Spleen (tissue), 11 donors: ENCODE measurements around the gene YPEL1. TPM values are rescaled to one million over a fixed set of nuclear protein-coding genes. Genes with fewer than 3 reads are reported as not detected.
"Not testable (repeated sequence)": the region's sequence is repeated elsewhere in the genome, so short reads cannot be mapped to it uniquely, and the experiment has no call there.

Experiments
- DNase-seq: peaks from one replicate; pipeline ENCODE4 v3.0.0-alpha.2; 2020
- H3K27ac ChIP-seq, 8 donors: fragments of 200-600 bp; sonication (generic) in 7 of 8; 1 replicate in 4 of 8; 2 replicates in 4 of 8; pipeline versions ENCODE4 v1.5.0 to v1.8.0; 2016 to 2021; ENCODE audit warnings: inconsistent platforms in 4 of 8, mild to moderate bottlenecking in 4 of 8, moderate library complexity in 1 of 8
- H3K27me3 ChIP-seq, 7 donors: fragments of 200-600 bp; sonication (generic) in 6 of 7; replicated peaks in 1 of 7; 1 replicate in 4 of 7; 2 replicates in 3 of 7; pipeline versions ENCODE4 v1.5.0 to v1.8.0; 2016 to 2021; ENCODE audit warnings: inconsistent platforms in 3 of 7, mild to moderate bottlenecking in 1 of 7
- H3K36me3 ChIP-seq, 6 donors: fragments of 200-600 bp; sonication (generic) in 5 of 6; 1 replicate in 4 of 6; 2 replicates in 2 of 6; pipeline versions ENCODE4 v1.5.0 to v1.8.0; 2016 to 2021; ENCODE audit warnings: inconsistent platforms in 2 of 6
- H3K4me1 ChIP-seq, 6 donors: fragments of 200-600 bp; sonication (generic) in 5 of 6; 1 replicate in 3 of 6; 2 replicates in 3 of 6; pipeline versions ENCODE4 v1.5.0 to v1.8.0; 2016 to 2021; ENCODE audit warnings: inconsistent platforms in 3 of 6
- H3K4me3 ChIP-seq, 8 donors: fragments of 200-600 bp; sonication (generic) in 7 of 8; 1 replicate in 4 of 8; 2 replicates in 4 of 8; pipeline versions ENCODE4 v1.5.0 to v1.8.0; 2016 to 2021; ENCODE audit warnings: inconsistent platforms in 4 of 8, mild to moderate bottlenecking in 4 of 8, moderate library complexity in 2 of 8
- H3K9me3 ChIP-seq, 8 donors: fragments of 200-600 bp; sonication (generic) in 7 of 8; 1 replicate in 4 of 8; 2 replicates in 4 of 8; pipeline versions ENCODE4 v1.5.0 to v1.8.0; 2016 to 2021; ENCODE audit warnings: inconsistent platforms in 4 of 8
- CTCF ChIP-seq, 11 experiments: fragments of 200-600 bp in 7 of 11; fragments of 450-650 bp in 4 of 11; sonication (generic) in 4 of 11; IDR thresholded peaks in 8 of 11; conservative IDR thresholded peaks in 3 of 11; 1 replicate in 7 of 11; 2 replicates in 4 of 11; pipeline versions ENCODE4 v1.4.0 to v1.8.0; 2016 to 2021; ENCODE audit warnings: antibody characterized with exemption in 11 of 11, inconsistent platforms in 4 of 11, mild to moderate bottlenecking in 1 of 11
- POLR2A ChIP-seq, 3 donors: fragments of 450-650 bp; IDR thresholded peaks; one replicate each; pipeline ENCODE4 v1.5.1; 2017; ENCODE audit warnings: antibody characterized with exemption in 3 of 3, mild to moderate bottlenecking in 1 of 3
- POLR2AphosphoS5 ChIP-seq, 3 donors: sonication (generic); formaldehyde crosslinking; IDR thresholded peaks; one replicate each; pipeline ENCODE4 v1.5.1; 2017; ENCODE audit warnings: antibody characterized with exemption in 3 of 3
- WGBS, 5 donors: extraction: QIAGEN DNeasy Blood & Tissue Kit in 3 of 5; methylation state at CpG; one replicate each; pipeline versions ENCODE4 v1.1.5 to v1.1.7; 2013 to 2018; 5-methylcytosine and 5-hydroxymethylcytosine counted together
- intact Hi-C: fragments of 100-400 bp; cut with DNase I; formaldehyde crosslinking; loops from one replicate; pipeline ENCODE4 v1.15.0; 2023; ENCODE audit warnings: low total_unique reads
- polyA plus RNA-seq, 3 donors: library from polyadenylated mRNA; stranded (reverse); fragments of 200-250 nt; gene quantifications; one replicate each; pipeline ENCODE4 v1.2.1, GENCODE V29; 2013
- total RNA-seq, 7 donors: library from RNA; depleted of rRNA in 3 of 7; stranded (reverse); fragments of >200 nt in 3 of 7; fragmentation: NEBNext Ultra II Directional in 4 of 7; extraction: Animal tissue kit (Norgen Biotek cat#: 25700) in 4 of 7; gene quantifications; one replicate each; pipeline versions ENCODE4 v1.1.0 to v1.2.1, GENCODE V29; 2016 to 2021
- donor health status: healthy with polysubstance abuse.
- donor health status: DM: no; HTN: no; CAD: no; lungs with moderate emphysema.
- donor health status: DM: no; HTN: no; CAD: no.
- donor health status: Bipolar disorder and iron deficiency.
- donor health status: healthy.
- donor health status: DM: no; HTN: no; CAD: no.
- donor health status: DM: yes; HTN: yes; CAD: no.

Gene YPEL1
- total and polyA plus RNA-seq, 10 donors: 4.8 to 21.3 (median 11.0) TPM

GRCh38 chr22:21694394-21694793 lies 41.2 kb downstream of the YPEL1 start:
- no peak for TF ChIP-seq CTCF (IDR thresholded peaks at IDR 0.05 in 8 of 11, conservative IDR thresholded peaks at IDR 0.05 in 3 of 11)
- TF ChIP-seq POLR2AphosphoS5 (IDR thresholded peaks at IDR 0.05): no peak
- no peak for TF ChIP-seq POLR2A (IDR thresholded peaks at IDR 0.05)
- Histone ChIP-seq H3K4me3 (no peak overlapping the region), H3K27me3 (no peaks in the 10 kb centered on the region), H3K4me1 (peaks cover 0 to 24% (median 4%) of the 10 kb centered on the region in 6 donors), H3K9me3 (no peaks in the 10 kb centered on the region), H3K27ac (no peak overlapping the region), H3K36me3 (peaks cover 0 to 100% (median 75%) of the 10 kb centered on the region in 6 donors)
- no peak for DNase-seq
- 87 to 93% (median 88%) methylated on average over 7 to 14 of the region's 14 CpGs for WGBS, 5 donors
- intact Hi-C loops: no loop called here

GRCh38 chr22:21693999-21694341 lies 41.6 kb downstream of the YPEL1 start:
- peaks cover 0 to 20% (median 3%) of the 10 kb centered on the region in 6 donors for H3K4me1 ChIP-seq
- 91 to 97% (median 95%) methylated on average over 10 to 13 of the region's 13 CpGs for whole genome bisulfite sequencing, 5 donors
- no peak overlapping the region for H3K27ac ChIP-seq
- intact Hi-C loops: no loop called here
- H3K4me3 ChIP-seq: no peak overlapping the region
- peaks cover 0 to 100% (median 74%) of the 10 kb centered on the region in 6 donors for H3K36me3 ChIP-seq
- H3K9me3 ChIP-seq: no peaks in the 10 kb centered on the region
- no peaks in the 10 kb centered on the region for H3K27me3 ChIP-seq
- DNase-seq: no peak
- TF ChIP-seq CTCF (IDR thresholded peaks at IDR 0.05 in 8 of 11, conservative IDR thresholded peaks at IDR 0.05 in 3 of 11): no peak
- TF ChIP-seq POLR2AphosphoS5 (IDR thresholded peaks at IDR 0.05): no peak
- TF ChIP-seq POLR2A (IDR thresholded peaks at IDR 0.05): no peak

GRCh38 chr22:21693333-21693998 lies 42.1 kb downstream of the YPEL1 start:
- no peaks in the 10 kb centered on the region for H3K9me3 ChIP-seq
- DNase-seq: no peak
- TF ChIP-seq POLR2A (IDR thresholded peaks at IDR 0.05) (no peak), POLR2AphosphoS5 (IDR thresholded peaks at IDR 0.05) (no peak), CTCF (IDR thresholded peaks at IDR 0.05 in 8 of 11, conservative IDR thresholded peaks at IDR 0.05 in 3 of 11) (no peak)
- no peak overlapping the region for H3K27ac ChIP-seq
- 92 to 97% (median 94%) methylated on average over 9 to 14 of the region's 14 CpGs for WGBS, 5 donors
- peaks cover 0 to 15% (median under 1%) of the 10 kb centered on the region in 6 donors for H3K4me1 ChIP-seq
- H3K36me3 ChIP-seq: peaks cover 0 to 100% (median 74%) of the 10 kb centered on the region in 6 donors
- no peaks in the 10 kb centered on the region for H3K27me3 ChIP-seq
- intact Hi-C loops: no loop called here
- no peak overlapping the region for H3K4me3 ChIP-seq

GRCh38 chr22:21692856-21693255 lies 42.7 kb downstream of the YPEL1 start:
- H3K4me3 ChIP-seq, H3K9me3 ChIP-seq, H3K27me3 ChIP-seq, H3K27ac ChIP-seq, intact Hi-C loops, DNase-seq: not testable (repeated sequence)
- Histone ChIP-seq H3K36me3 (peaks cover 0 to 100% (median 77%) of the 10 kb centered on the region in 6 donors), H3K4me1 (peaks cover 0 to 13% (median 0%) of the 10 kb centered on the region in 6 donors)
- WGBS, 5 donors: 92 to 94% (median 93%) methylated on average over 9 of the region's 9 CpGs
